Measurements from ENCODE around the gene ZZZ3. TPM values are rescaled to one million over a fixed set of nuclear protein-coding genes. Genes with fewer than 3 reads are reported as not detected.

ZZZ3 gene
- 55.6 TPM for total RNA-seq

- H3K4me1 ChIP-seq, result peaks cover 0 to 25% of the 10 kb centered on the region in 2 donors
- no peak for TF ChIP-seq CTCF (IDR thresholded peaks at IDR 0.05)
- H3K9me3 ChIP-seq, result no peaks in the 10 kb centered on the region
- H3K27me3 ChIP-seq, result no peaks in the 10 kb centered on the region
- peak; percentile 79 to 96 for DNase-seq (ENCODE audit: low spot score in 2 of 2)
- H3K4me3 ChIP-seq, result peak within 1 kb of the TSS; percentile 63 to 71
- H3K27ac ChIP-seq, result peak within 1 kb of the TSS; percentile 90
- intact Hi-C loops (cut with DNase I), result loop anchor here (1.0 to 10.0 kb wide), 7 partner anchors 75 to 1608 kb away; partner anchors contain the start of genes DNAJB4, NEXN, PIGK and ST6GALNAC3
- H3K36me3 ChIP-seq, result no peaks in the 10 kb centered on the region
These were observed at the start of gene ZZZ3 for GRCh38 chr1:77682460-77683159. TSS of gene ZZZ3 (minus strand) at chr1:77682658. CDS start at chr1:77633354, 49,304 bp downstream.

- H3K4me3 ChIP-seq, result no peak overlapping the region
- no peaks in the 10 kb centered on the region for H3K9me3 ChIP-seq
- intact Hi-C loops (cut with DNase I), result no loop called here
- no peak overlapping the region for H3K27ac ChIP-seq
- H3K27me3 ChIP-seq, result no peaks in the 10 kb centered on the region
- no peak for TF ChIP-seq CTCF (IDR thresholded peaks at IDR 0.05)
- DNase-seq (ENCODE audit: low spot score in 2 of 2), result no peak
- H3K36me3 ChIP-seq, result peaks cover 27 to 43% of the 10 kb centered on the region in 2 donors
- H3K4me1 ChIP-seq, result no peaks in the 10 kb centered on the region
These were observed 49.6 kb upstream of the ZZZ3 start for GRCh38 chr1:77732090-77732489.

GRCh38 chr1:77725706-77726105, 43.2 kb upstream of the ZZZ3 start:
- Histone ChIP-seq H3K4me3 (no peak overlapping the region), H3K9me3 (no peaks in the 10 kb centered on the region), H3K27me3 (no peaks in the 10 kb centered on the region), H3K36me3 (peaks cover 60 to 86% of the 10 kb centered on the region in 2 donors), H3K27ac (no peak overlapping the region), H3K4me1 (no peaks in the 10 kb centered on the region)
- TF ChIP-seq CTCF (IDR thresholded peaks at IDR 0.05), result no peak
- DNase-seq (ENCODE audit: low spot score in 2 of 2), result no peak
- intact Hi-C loops (cut with DNase I), result no loop called here

- peaks cover 47 to 69% of the 10 kb centered on the region in 2 donors for H3K36me3 ChIP-seq
- no peak for TF ChIP-seq CTCF (IDR thresholded peaks at IDR 0.05)
- H3K4me1 ChIP-seq, result no peaks in the 10 kb centered on the region
- intact Hi-C loops (cut with DNase I), result loop anchor here (10.0 kb wide), 1 partner anchor 247 kb away; no protein-coding TSS in a partner anchor
- no peak overlapping the region for H3K4me3 ChIP-seq
- no peak for DNase-seq (ENCODE audit: low spot score in 2 of 2)
- no peaks in the 10 kb centered on the region for H3K27me3 ChIP-seq
- no peak overlapping the region for H3K27ac ChIP-seq
- no peaks in the 10 kb centered on the region for H3K9me3 ChIP-seq
These were observed 35.7 kb upstream of the ZZZ3 start for GRCh38 chr1:77718181-77718580.

- intact Hi-C loops (cut with DNase I), result loop anchor here (10.0 kb wide), 1 partner anchor 249 kb away; no protein-coding TSS in a partner anchor
- peaks cover 47 to 71% of the 10 kb centered on the region in 2 donors for H3K36me3 ChIP-seq
- no peaks in the 10 kb centered on the region for H3K9me3 ChIP-seq
- no peak overlapping the region for H3K4me3 ChIP-seq
- no peak for TF ChIP-seq CTCF (IDR thresholded peaks at IDR 0.05)
- no peak overlapping the region for H3K27ac ChIP-seq
- no peak for DNase-seq (ENCODE audit: low spot score in 2 of 2)
- no peaks in the 10 kb centered on the region for H3K4me1 ChIP-seq
- H3K27me3 ChIP-seq, result no peaks in the 10 kb centered on the region
These were observed 33.6 kb upstream of the ZZZ3 start for GRCh38 chr1:77716065-77716464.
